Endodermal cell (in vitro differentiated cells): ENCODE measurements around the gene GARNL3. TPM values are rescaled to one million over a fixed set of nuclear protein-coding genes. Genes with fewer than 3 reads are reported as not detected.

Source experiments
- DNase-seq: peaks from one replicate; pipeline ENCODE4 v3.0.0-alpha.2; 2017
- H3K27ac ChIP-seq: 2 replicates; pipeline ENCODE4 v1.5.1; 2013; ENCODE audit warnings: mild to moderate bottlenecking, low read depth, low read length, moderate library complexity
- H3K27me3 ChIP-seq: 2 replicates; pipeline ENCODE4 v1.6.1; 2013; ENCODE audit warnings: mild to moderate bottlenecking, low read length, moderate library complexity; ENCODE audit not compliant: insufficient read depth, control insufficient read depth, poor library complexity, severe bottlenecking
- H3K36me3 ChIP-seq: 2 replicates; pipeline ENCODE4 v1.7.0; 2013; ENCODE audit warnings: mild to moderate bottlenecking, low read length, moderate library complexity; ENCODE audit not compliant: control insufficient read depth, insufficient read depth
- H3K4me1 ChIP-seq: one replicate; pipeline ENCODE4 v1.7.0; 2013; ENCODE audit warnings: low read length; ENCODE audit not compliant: control insufficient read depth, insufficient read depth
- H3K4me3 ChIP-seq: 2 replicates; pipeline ENCODE4 v1.5.1; 2013; ENCODE audit warnings: mild to moderate bottlenecking, low read length, moderate library complexity
- H3K9ac ChIP-seq: 2 replicates; pipeline ENCODE4 v1.6.1; 2013; ENCODE audit warnings: mild to moderate bottlenecking, low read length, moderate library complexity; ENCODE audit not compliant: poor library complexity, severe bottlenecking; ENCODE audit errors: extremely low read depth
- H3K9me3 ChIP-seq: 2 replicates; pipeline ENCODE4 v1.6.1; 2013; ENCODE audit warnings: mild to moderate bottlenecking, low read length, moderate library complexity; ENCODE audit not compliant: control insufficient read depth
- H3K27ac Mint-ChIP-seq: 2 replicates; pipeline ENCODE4 v1.8.0; 2020; ENCODE audit warnings: mixed read lengths
- H3K27me3 Mint-ChIP-seq: 2 replicates; pipeline ENCODE4 v1.8.0; 2021; ENCODE audit warnings: mild to moderate bottlenecking, mixed read lengths; ENCODE audit not compliant: insufficient read depth
- H3K36me3 Mint-ChIP-seq: 2 replicates; pipeline ENCODE4 v1.8.0; 2020; ENCODE audit warnings: low read depth, mixed read lengths
- H3K4me1 Mint-ChIP-seq: 2 replicates; pipeline ENCODE4 v1.8.0; 2020; ENCODE audit warnings: mixed read lengths
- H3K4me3 Mint-ChIP-seq: 2 replicates; pipeline ENCODE4 v1.8.0; 2020; ENCODE audit warnings: mild to moderate bottlenecking, moderate library complexity, mixed read lengths
- H3K9me3 Mint-ChIP-seq: 2 replicates; pipeline ENCODE4 v1.8.0; 2020; ENCODE audit warnings: mild to moderate bottlenecking, mixed read lengths
- CTCF ChIP-seq: fragments of 200-600 bp; sonication (generic); conservative IDR thresholded peaks from 2 replicates; pipeline ENCODE4 v1.5.0; 2021; ENCODE audit warnings: antibody characterized with exemption, mild to moderate bottlenecking
- whole genome bisulfite sequencing, 2 experiments: methylation state at CpG; one replicate each; pipeline versions ENCODE4 v1.1.5 to v1.1.7; 2013; ENCODE audit warnings: missing lambda C conversion rate in 2 of 2, mixed read lengths in 1 of 2; ENCODE audit not compliant: insufficient coverage in 1 of 2, insufficient read length in 1 of 2; 5-methylcytosine and 5-hydroxymethylcytosine counted together
- total RNA-seq, 2 donors: library from RNA; stranded (reverse); fragmentation: NEBNext Ultra II Directional in 1 of 2; extraction: Animal tissue kit (Norgen Biotek cat#: 25700) in 1 of 2; gene quantifications; 2 replicates in 1 of 2; 3 replicates in 1 of 2; pipeline ENCODE4 v1.2.1, GENCODE V29; 2021

Gene GARNL3
- total RNA-seq, 2 donors from 2014 or later: 7.2 to 12.8 TPM

- Mint-ChIP-seq H3K9me3 (peaks cover 11% of the 10 kb centered on the region), H3K27me3 (no peaks in the 10 kb centered on the region), H3K4me3 (no peak overlapping the region), H3K4me1 (no peaks in the 10 kb centered on the region), H3K36me3 (peaks cover 87% of the 10 kb centered on the region), H3K27ac (peak overlapping the region; percentile 4)
- H3K27me3 ChIP-seq: no peaks in the 10 kb centered on the region
- H3K4me1 ChIP-seq: no peaks in the 10 kb centered on the region
- peaks cover 70% of the 10 kb centered on the region for H3K36me3 ChIP-seq
- TF ChIP-seq CTCF: no peak
- DNase-seq: no peak
- H3K4me3 ChIP-seq: no peak overlapping the region
- H3K9ac ChIP-seq: no peak overlapping the region
- H3K27ac ChIP-seq: no peak overlapping the region
- 94 to 96% methylated on average over 5 to 9 of the region's 9 CpGs for WGBS, 2 experiments
- no peaks in the 10 kb centered on the region for H3K9me3 ChIP-seq
These were observed 173.8 kb downstream of the GARNL3 start for GRCh38 chr9:127438394-127438793.

Other genes starting within 250 kb of the GARNL3 start
- 10 to 100 TPM; 14.8 to 17.1 TPM for gene ANGPTL2, start 142.1 kb upstream of the GARNL3 start, total RNA-seq
- 10 to 100 TPM; 33.6 to 40.3 TPM for gene SLC2A8, start 132.4 kb downstream of the GARNL3 start, total RNA-seq
- 1 to 10 TPM; 7.4 to 9.1 TPM for gene ZNF79, start 159.6 kb downstream of the GARNL3 start, total RNA-seq
- gene RPL12, start 186.6 kb downstream of the GARNL3 start, total RNA-seq: 1,000 to 10,000 TPM; 1,241 to 1,436 TPM
- 10 to 100 TPM; 18.4 to 19.8 TPM for gene LRSAM1, start 186.7 kb downstream of the GARNL3 start, total RNA-seq